HEK293T (cell line): ENCODE results near the gene ERC1.

Experiments used
- FOXK2 ChIP-seq: fragments of 450-650 bp; IDR thresholded peaks from 2 replicates; pipeline ENCODE4 v1.6.1; 2016; ENCODE audit warnings: mild to moderate bottlenecking
- NFRKB ChIP-seq: fragments of 450-650 bp; IDR thresholded peaks from 2 replicates; pipeline ENCODE4 v1.6.1; 2016; ENCODE audit warnings: mild to moderate bottlenecking, moderate library complexity

DNA sequence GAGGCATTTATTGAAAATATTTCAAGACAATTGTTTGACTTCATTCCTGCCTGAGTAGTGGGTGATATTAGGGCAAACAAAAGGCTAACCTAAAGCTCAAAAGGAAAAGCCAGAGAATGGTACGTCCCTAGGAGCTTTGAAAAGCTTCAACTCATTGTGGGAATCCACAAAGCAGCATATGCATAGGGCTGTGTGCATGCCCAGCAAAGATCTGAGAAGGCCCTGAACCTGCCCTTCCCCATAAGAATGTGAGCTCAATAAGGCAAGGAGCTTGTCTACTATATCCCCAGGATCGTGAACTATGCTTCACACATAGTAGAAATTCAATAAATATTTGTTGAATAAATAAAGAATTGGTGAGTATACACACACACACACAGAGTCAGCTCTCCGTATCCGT is 22.5 kb upstream of the ERC1 start:
- no peak for TF ChIP-seq NFRKB
- TF ChIP-seq FOXK2: no peak
